ENCODE data around the gene PRM1. TPM values are rescaled to one million over a fixed set of nuclear protein-coding genes. Genes with fewer than 3 reads are reported as not detected.

Gene PRM1
- total and polyA plus RNA-seq, 2 of the 13 experiments (the other 11 are each of a cell fraction or from before 2014, with no cell fraction given): not detected

- TF ChIP-seq ZNF775 (CRISPR knock-in tag; IDR thresholded peaks at IDR 0.05; ENCODE audit: borderline replicate concordance) (no peak), ZKSCAN5 (CRISPR knock-in tag; IDR thresholded peaks at IDR 0.05) (no peak), ZNF275 (CRISPR knock-in tag; IDR thresholded peaks at IDR 0.05; ENCODE audit: borderline replicate concordance) (no peak), SP2 (CRISPR knock-in tag; IDR thresholded peaks at IDR 0.05) (no peak), ELK4 (CRISPR knock-in tag; IDR thresholded peaks at IDR 0.05; ENCODE audit: borderline replicate concordance) (no peak), IRF2 (CRISPR knock-in tag; IDR thresholded peaks at IDR 0.05) (no peak), CCAR2 (optimal IDR thresholded peaks at IDR 0.05; ENCODE audit: low read depth, low read length) (no peak), ZNF331 (CRISPR knock-in tag; IDR thresholded peaks at IDR 0.05) (0 out of 2 replicates have a peak, but pooled peaks have one; percentile 4), ZNF616 (CRISPR knock-in tag; IDR thresholded peaks at IDR 0.05; ENCODE audit: low read depth) (no peak), MXI1 (IDR thresholded peaks at IDR 0.05; ENCODE audit: borderline replicate concordance, low read depth, low read length) (no peak), ZNF788 (CRISPR knock-in tag; IDR thresholded peaks at IDR 0.05; ENCODE audit: borderline replicate concordance) (no peak; the same call in 1 of the 2 replicates), HOXA5 (CRISPR knock-in tag; IDR thresholded peaks at IDR 0.05) (no peak), ZNF33A (CRISPR knock-in tag; IDR thresholded peaks at IDR 0.05; ENCODE audit: borderline replicate concordance) (no peak), ZNF264 (CRISPR knock-in tag; IDR thresholded peaks at IDR 0.05) (no peak), PBX3 (CRISPR knock-in tag; IDR thresholded peaks at IDR 0.05; ENCODE audit: borderline replicate concordance) (no peak), ZMYM2 (CRISPR knock-in tag; IDR thresholded peaks at IDR 0.05) (peak; percentile 73), TBX3 (IDR thresholded peaks at IDR 0.05; ENCODE audit: borderline replicate concordance) (no peak), ZNF207 (IDR thresholded peaks at IDR 0.05; ENCODE audit: borderline replicate concordance) (no peak), FOXP4 (CRISPR knock-in tag; IDR thresholded peaks at IDR 0.05) (no peak), PHF20 (CRISPR knock-in tag; IDR thresholded peaks at IDR 0.05) (no peak)
Measured at GRCh38 chr16:11270602-11271162, 10.4 kb downstream of the PRM1 start (continued).
